Measurements from ENCODE around the gene CEACAM19. TPM values are rescaled to one million over a fixed set of nuclear protein-coding genes. Genes with fewer than 3 reads are reported as not detected.
A peak's percentile ranks its signal among the peaks of the same experiment; 100 is the strongest.

The CEACAM19 gene
- total and polyA plus RNA-seq, 2 of the 13 experiments (the other 11 are each of a cell fraction or from before 2014, with no cell fraction given), result 1.3 to 4.0 TPM

DNA sequence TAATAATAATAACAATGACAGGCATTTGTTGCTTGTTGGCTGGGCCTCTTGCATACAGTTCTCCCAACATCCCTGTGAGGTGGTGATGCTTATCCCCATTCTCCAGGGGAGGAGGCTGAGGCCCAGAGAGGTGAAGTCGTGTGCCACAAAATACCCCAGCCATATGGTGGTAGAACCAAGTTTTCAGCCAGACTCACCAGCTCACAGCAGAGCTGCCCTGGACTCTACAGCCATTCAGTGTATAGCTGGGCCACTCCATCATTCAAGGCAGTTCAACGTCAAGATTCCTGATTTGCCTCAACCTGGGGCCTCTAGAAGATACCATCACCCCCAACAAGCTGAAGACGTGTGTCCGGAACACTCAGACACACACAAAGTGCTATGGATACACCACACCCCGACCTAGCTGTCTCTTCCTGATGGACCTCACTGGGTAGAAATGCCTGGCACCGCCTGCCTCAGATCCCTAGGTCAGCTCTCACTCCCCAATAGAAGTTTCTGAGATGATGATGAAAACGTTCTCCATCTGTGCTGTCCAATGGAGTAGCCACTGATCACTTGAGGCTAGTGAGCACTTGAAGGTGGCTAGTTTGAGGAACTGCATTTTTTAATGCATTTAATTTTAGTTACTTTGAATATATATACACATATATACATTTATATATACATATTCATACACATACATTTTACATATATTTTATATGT is 4.3 kb upstream of the CEACAM19 start:
- CTCF ChIA-PET (ENCODE audit: low intra/inter-chr PET ratio, low total read pairs), result no interaction called here
- H3K27ac ChIP-seq (ENCODE audit: extremely low read length, insufficient read depth, low read length), result no peak overlapping the region
- H3K4me1 ChIP-seq (ENCODE audit: insufficient read depth, low read length), result peaks cover 7% of the 10 kb centered on the region
- H2AFZ ChIP-seq (ENCODE audit: low read length), result no peak overlapping the region
- H3K27me3 ChIP-seq (ENCODE audit: control insufficient read depth in 1 of 2, insufficient read depth in 2 of 2, low read length in 2 of 2), result no peaks in the 10 kb centered on the region
- FAIRE-seq (no peak), DNase-seq (ENCODE audit: low spot score) (no peak), ATAC-seq (peak; percentile 43)
- TF ChIP-seq ZSCAN31 (CRISPR knock-in tag; IDR thresholded peaks at IDR 0.05; ENCODE audit: low read depth) (no peak), ZNF629 (CRISPR knock-in tag; conservative IDR thresholded peaks at IDR 0.05) (0 out of 2 replicates have a peak, but pooled peaks have one; percentile 31), ZC3H13 (CRISPR knock-in tag; IDR thresholded peaks at IDR 0.05) (0 out of 2 replicates have a peak, but pooled peaks have one; percentile 28), AGO2 (optimal IDR thresholded peaks at IDR 0.05; ENCODE audit: low read depth, low read length) (peak; percentile 30)
- H3K9me3 ChIP-seq (ENCODE audit: low read length), result no peaks in the 10 kb centered on the region
- intact Hi-C loops (cut with micrococcal nuclease; ENCODE audit: unreplicated experiment) (no loop called here), in situ Hi-C loops (cut with HindIII; ENCODE audit: extremely low pct_ligation_motif_present, low pct_unique_long_range_greater_than_20kb) (no loop called here)
- POLR2A ChIA-PET, result no interaction called here
- H4K20me1 ChIP-seq (ENCODE audit: insufficient read depth, low read length), result no peaks in the 10 kb centered on the region
- peaks cover 6 to 15% of the 10 kb centered on the region in 2 experiments for H3K36me3 ChIP-seq (replicated peaks in 1 of 2; ENCODE audit: control insufficient read depth in 1 of 2, insufficient read depth in 2 of 2, low read length in 2 of 2)
- H3K4me3 ChIP-seq (replicated peaks in 1 of 3; ENCODE audit: insufficient read depth in 1 of 3, low read depth in 2 of 3, low read length in 3 of 3), result no peak overlapping the region
- no peak overlapping the region for H3K9ac ChIP-seq (ENCODE audit: insufficient read depth, low read depth, low read length)
- H3K79me2 ChIP-seq (ENCODE audit: insufficient read depth, low read length), result no peaks in the 10 kb centered on the region
- no peak overlapping the region for H3K4me2 ChIP-seq (ENCODE audit: low read depth, low read length)
- 82% methylated on average over 7 of the region's 7 CpGs for WGBS (ENCODE audit: low lambda C conversion rate)
- BruUV-seq (replicated peaks), result TSS peak; percentile 15

DNA sequence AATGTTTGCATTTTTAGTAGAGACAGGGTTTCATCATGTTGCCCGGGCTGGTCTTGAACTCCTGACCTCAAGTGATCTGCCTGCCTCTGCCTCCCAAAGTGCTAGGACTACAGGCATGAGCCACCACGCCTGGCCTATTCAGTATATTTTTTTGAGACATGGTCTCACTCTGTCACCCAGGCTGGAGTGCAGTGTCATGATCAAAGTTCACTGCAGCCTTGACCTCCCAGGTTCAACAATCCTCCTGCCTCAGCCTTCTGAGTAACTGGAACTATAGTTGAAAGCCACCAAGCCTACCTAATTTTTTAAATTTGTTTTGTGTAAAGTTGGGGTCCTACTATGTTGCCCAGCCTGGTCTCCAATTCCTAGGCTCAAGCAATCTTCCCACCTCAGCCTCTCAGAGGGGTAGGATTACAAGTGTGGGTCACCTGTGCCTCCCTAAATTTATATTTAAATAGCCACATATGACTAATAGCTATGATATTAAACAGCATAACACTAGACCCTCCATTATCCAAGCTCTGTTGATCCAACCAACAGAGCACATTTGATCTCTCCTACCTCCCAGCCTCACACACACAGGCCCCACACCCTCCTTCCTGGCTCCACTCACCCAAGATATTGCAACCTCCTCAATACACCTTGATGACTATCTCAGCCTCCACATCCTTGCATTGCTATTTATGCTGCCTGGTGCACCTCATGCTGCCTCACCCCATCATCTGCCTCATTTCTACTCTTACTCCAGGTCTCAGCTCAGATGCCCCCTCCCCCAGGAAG is 2.1 kb upstream of the CEACAM19 start:
- no peaks in the 10 kb centered on the region for H3K9me3 ChIP-seq (ENCODE audit: low read length)
- H2AFZ ChIP-seq (ENCODE audit: low read length), result no peak overlapping the region
- ChIA-PET CTCF (ENCODE audit: low intra/inter-chr PET ratio, low total read pairs) (no interaction called here), POLR2A (no interaction called here)
- intact Hi-C loops (cut with micrococcal nuclease; ENCODE audit: unreplicated experiment), result no loop called here
- H3K4me1 ChIP-seq (ENCODE audit: insufficient read depth, low read length), result peaks cover 7% of the 10 kb centered on the region
- no peak overlapping the region for H3K4me3 ChIP-seq (replicated peaks in 1 of 3; ENCODE audit: insufficient read depth in 1 of 3, low read depth in 2 of 3, low read length in 3 of 3)
- H3K27ac ChIP-seq (ENCODE audit: extremely low read length, insufficient read depth, low read length), result no peak overlapping the region
- H3K9ac ChIP-seq (ENCODE audit: insufficient read depth, low read depth, low read length), result no peak overlapping the region
- no peak for DNase-seq (ENCODE audit: low spot score)
- WGBS (ENCODE audit: low lambda C conversion rate), result 56% methylated on average over 1 of the region's 2 CpGs
- H3K79me2 ChIP-seq (ENCODE audit: insufficient read depth, low read length), result no peaks in the 10 kb centered on the region
- FAIRE-seq, result peak; percentile 18
- in situ Hi-C loops (cut with HindIII; ENCODE audit: extremely low pct_ligation_motif_present, low pct_unique_long_range_greater_than_20kb), result no loop called here
- peaks cover 0 to 1% of the 10 kb centered on the region in 2 experiments; a peak in 1 of 5 replicates for H3K36me3 ChIP-seq (replicated peaks in 1 of 2; ENCODE audit: control insufficient read depth in 1 of 2, insufficient read depth in 2 of 2, low read length in 2 of 2)
- no TSS peak for BruUV-seq (replicated peaks)
- H3K4me2 ChIP-seq (ENCODE audit: low read depth, low read length), result no peak overlapping the region
- no peaks in the 10 kb centered on the region for H4K20me1 ChIP-seq (ENCODE audit: insufficient read depth, low read length)
- H3K27me3 ChIP-seq (ENCODE audit: control insufficient read depth in 1 of 2, insufficient read depth in 2 of 2, low read length in 2 of 2), result no peaks in the 10 kb centered on the region
- peak; percentile 32 for ATAC-seq
- TF ChIP-seq NR2F1 (CRISPR knock-in tag; IDR thresholded peaks at IDR 0.05) (peak in 1 of 2 experiments; percentile 59; a peak in 2 of 4 replicates), RELA (CRISPR knock-in tag; IDR thresholded peaks at IDR 0.05) (no peak), HNF4A (CRISPR knock-in tag; IDR thresholded peaks at IDR 0.05) (peak; percentile 39; the same call in 1 of the 2 replicates), GATAD1 (CRISPR knock-in tag; IDR thresholded peaks at IDR 0.05) (no peak), TAF1 (CRISPR knock-in tag; IDR thresholded peaks at IDR 0.05) (no peak), SKI (IDR thresholded peaks at IDR 0.05; ENCODE audit: partially characterized antibody) (peak; percentile 64), SALL1 (CRISPR knock-in tag; IDR thresholded peaks at IDR 0.05) (0 out of 2 replicates have a peak, but pooled peaks have one; percentile 24), JUND (CRISPR knock-in tag; IDR thresholded peaks at IDR 0.05) (no peak)
- TF ChIP-seq, protein P1, sequence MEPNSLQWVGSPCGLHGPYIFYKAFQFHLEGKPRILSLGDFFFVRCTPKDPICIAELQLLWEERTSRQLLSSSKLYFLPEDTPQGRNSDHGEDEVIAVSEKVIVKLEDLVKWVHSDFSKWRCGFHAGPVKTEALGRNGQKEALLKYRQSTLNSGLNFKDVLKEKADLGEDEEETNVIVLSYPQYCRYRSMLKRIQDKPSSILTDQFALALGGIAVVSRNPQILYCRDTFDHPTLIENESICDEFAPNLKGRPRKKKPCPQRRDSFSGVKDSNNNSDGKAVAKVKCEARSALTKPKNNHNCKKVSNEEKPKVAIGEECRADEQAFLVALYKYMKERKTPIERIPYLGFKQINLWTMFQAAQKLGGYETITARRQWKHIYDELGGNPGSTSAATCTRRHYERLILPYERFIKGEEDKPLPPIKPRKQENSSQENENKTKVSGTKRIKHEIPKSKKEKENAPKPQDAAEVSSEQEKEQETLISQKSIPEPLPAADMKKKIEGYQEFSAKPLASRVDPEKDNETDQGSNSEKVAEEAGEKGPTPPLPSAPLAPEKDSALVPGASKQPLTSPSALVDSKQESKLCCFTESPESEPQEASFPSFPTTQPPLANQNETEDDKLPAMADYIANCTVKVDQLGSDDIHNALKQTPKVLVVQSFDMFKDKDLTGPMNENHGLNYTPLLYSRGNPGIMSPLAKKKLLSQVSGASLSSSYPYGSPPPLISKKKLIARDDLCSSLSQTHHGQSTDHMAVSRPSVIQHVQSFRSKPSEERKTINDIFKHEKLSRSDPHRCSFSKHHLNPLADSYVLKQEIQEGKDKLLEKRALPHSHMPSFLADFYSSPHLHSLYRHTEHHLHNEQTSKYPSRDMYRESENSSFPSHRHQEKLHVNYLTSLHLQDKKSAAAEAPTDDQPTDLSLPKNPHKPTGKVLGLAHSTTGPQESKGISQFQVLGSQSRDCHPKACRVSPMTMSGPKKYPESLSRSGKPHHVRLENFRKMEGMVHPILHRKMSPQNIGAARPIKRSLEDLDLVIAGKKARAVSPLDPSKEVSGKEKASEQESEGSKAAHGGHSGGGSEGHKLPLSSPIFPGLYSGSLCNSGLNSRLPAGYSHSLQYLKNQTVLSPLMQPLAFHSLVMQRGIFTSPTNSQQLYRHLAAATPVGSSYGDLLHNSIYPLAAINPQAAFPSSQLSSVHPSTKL (CRISPR knock-in tag; IDR thresholded peaks at IDR 0.05), result 0 out of 2 replicates have a peak, but pooled peaks have one; percentile 7
